AG04450 (cell line): ENCODE data around the gene GPR61. TPM values are rescaled to one million over a fixed set of nuclear protein-coding genes. Genes with fewer than 3 reads are reported as not detected.

Source experiments
- CTCF ChIA-PET: fragments of 300-600, 350-600 bp; formaldehyde crosslinking; extraction: SDS; loops from one replicate; lab custom pipeline; 2022; ENCODE audit warnings: antibody characterized with exemption, inconsistent platforms; lab: Charles Lee
- POLR2A ChIA-PET: fragments of 350-600 bp; formaldehyde crosslinking; extraction: SDS; loops from one replicate; lab custom pipeline; 2021; ENCODE audit warnings: antibody characterized with exemption, inconsistent platforms; lab: Yijun Ruan, JAX
- DNase-seq: peaks from one replicate; pipeline ENCODE4 v3.0.0-alpha.2; 2011; ENCODE audit warnings: low read depth, low spot score
- H3K27ac ChIP-seq: one replicate; pipeline ENCODE4 v1.5.1; 2012; ENCODE audit warnings: low read depth, low read length, control low read depth
- H3K27me3 ChIP-seq: one replicate; pipeline ENCODE4 v1.6.0; 2012; ENCODE audit warnings: low read length; ENCODE audit not compliant: control insufficient read depth, insufficient read depth
- H3K4me3 ChIP-seq: 2 replicates; pipeline ENCODE4 v1.5.1; 2011; ENCODE audit warnings: mild to moderate bottlenecking, low read depth, low read length, control low read depth
- H3K9me3 ChIP-seq: 2 replicates; pipeline ENCODE4 v1.5.1; 2012; ENCODE audit warnings: low read length; ENCODE audit not compliant: control insufficient read depth, insufficient read depth
- polyA plus RNA-seq: library from polyadenylated mRNA; depleted of rRNA; stranded (reverse); fragments of >200 nt; gene quantifications from 2 replicates; pipeline ENCODE4 v1.2.3, GENCODE V29; 2011
- TF ChIP-seq, protein P1 (sequence below): IDR thresholded peaks from 2 replicates; pipeline ENCODE4 v1.5.1; 2011; ENCODE audit warnings: low read depth, low read length, control low read depth, inconsistent platforms

GPR61 gene
- polyA plus RNA-seq, 1 experiment: not detected

DNA sequence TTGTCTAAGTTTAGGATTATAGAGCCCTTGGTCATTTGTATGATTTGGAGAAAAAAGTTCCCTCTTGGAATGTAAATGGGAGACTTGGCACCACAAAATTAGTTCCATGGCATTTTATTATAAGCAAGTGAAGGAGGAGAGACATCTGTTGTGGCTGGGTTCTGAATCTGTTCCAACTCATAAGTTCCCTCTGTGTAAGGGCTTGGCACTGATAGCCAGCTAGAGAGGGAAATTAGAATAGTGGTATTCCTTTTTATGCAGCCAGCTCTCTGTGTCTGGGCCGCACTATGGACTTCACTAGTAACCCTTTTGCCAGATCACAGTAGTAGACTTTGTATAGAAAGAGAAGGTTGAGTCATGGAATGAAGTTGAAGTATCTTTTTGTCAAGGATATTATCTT lies 39.8 kb downstream of the GPR61 start:
- TF ChIP-seq, protein P1, sequence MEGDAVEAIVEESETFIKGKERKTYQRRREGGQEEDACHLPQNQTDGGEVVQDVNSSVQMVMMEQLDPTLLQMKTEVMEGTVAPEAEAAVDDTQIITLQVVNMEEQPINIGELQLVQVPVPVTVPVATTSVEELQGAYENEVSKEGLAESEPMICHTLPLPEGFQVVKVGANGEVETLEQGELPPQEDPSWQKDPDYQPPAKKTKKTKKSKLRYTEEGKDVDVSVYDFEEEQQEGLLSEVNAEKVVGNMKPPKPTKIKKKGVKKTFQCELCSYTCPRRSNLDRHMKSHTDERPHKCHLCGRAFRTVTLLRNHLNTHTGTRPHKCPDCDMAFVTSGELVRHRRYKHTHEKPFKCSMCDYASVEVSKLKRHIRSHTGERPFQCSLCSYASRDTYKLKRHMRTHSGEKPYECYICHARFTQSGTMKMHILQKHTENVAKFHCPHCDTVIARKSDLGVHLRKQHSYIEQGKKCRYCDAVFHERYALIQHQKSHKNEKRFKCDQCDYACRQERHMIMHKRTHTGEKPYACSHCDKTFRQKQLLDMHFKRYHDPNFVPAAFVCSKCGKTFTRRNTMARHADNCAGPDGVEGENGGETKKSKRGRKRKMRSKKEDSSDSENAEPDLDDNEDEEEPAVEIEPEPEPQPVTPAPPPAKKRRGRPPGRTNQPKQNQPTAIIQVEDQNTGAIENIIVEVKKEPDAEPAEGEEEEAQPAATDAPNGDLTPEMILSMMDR: no peak
- H3K27ac ChIP-seq: no peak overlapping the region
- ChIA-PET POLR2A (interaction anchor here (1.0 to 2.0 kb wide), 2 partner anchors 15 to 31 kb away, joined by 8 to 11 read pairs; partner anchors contain the start of gene GNAI3), CTCF (interaction anchor here (1.2 to 2.6 kb wide), 2 partner anchors 33 to 60 kb away, joined by 6 to 10 read pairs; no protein-coding TSS in a partner anchor)
- DNase-seq: no peak
- no peaks in the 10 kb centered on the region for H3K9me3 ChIP-seq
- no peaks in the 10 kb centered on the region for H3K27me3 ChIP-seq
- H3K4me3 ChIP-seq: no peak overlapping the region

DNA sequence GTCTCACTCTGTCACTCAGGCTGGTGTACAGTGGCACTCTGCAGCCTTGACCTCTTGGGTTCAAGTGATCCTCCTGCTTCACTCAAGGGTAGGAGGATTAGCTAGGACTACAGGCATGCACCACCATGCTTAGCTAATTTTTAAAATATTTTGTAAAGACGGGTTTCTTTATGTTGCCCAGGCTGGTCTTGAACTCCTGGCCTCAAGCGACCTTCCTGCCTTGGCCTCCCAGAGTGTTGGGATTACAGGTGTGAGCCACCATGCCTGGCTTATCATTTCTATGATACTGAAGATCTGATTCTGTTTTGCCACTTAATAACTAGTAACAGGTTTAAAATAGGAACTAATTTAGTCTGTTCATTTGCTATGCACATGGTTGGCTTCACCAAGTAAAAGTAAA lies 42.3 kb downstream of the GPR61 start:
- no peak overlapping the region for H3K27ac ChIP-seq
- DNase-seq: no peak
- H3K4me3 ChIP-seq: no peak overlapping the region
- TF ChIP-seq, protein P1: no peak
- POLR2A ChIA-PET: no interaction called here
- no peaks in the 10 kb centered on the region for H3K9me3 ChIP-seq
- CTCF ChIA-PET: no interaction called here
- no peaks in the 10 kb centered on the region for H3K27me3 ChIP-seq

DNA sequence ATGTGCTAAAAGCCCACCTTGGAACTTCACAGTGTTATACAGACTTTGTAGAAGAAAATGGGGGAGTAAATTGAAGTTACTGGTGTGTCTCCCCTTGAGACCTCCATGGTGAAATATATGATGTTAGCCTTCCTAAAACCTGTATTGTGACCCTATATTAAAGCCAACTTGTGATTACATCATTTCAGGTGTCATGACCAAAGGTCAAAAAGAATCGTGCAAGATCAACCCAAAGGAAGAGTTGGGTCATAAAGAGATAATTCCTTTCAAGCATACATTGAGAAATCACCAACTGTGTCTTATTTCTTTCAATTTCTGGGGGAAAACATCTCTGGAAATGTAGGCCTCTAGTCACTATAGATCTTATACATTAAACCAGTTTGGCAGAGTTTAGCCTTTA lies 45.1 kb downstream of the GPR61 start:
- DNase-seq: no peak
- ChIA-PET POLR2A (no interaction called here), CTCF (no interaction called here)
- TF ChIP-seq, protein P1: no peak
- H3K27ac ChIP-seq: no peak overlapping the region
- H3K4me3 ChIP-seq: no peak overlapping the region
- H3K27me3 ChIP-seq: no peaks in the 10 kb centered on the region
- no peaks in the 10 kb centered on the region for H3K9me3 ChIP-seq

DNA sequence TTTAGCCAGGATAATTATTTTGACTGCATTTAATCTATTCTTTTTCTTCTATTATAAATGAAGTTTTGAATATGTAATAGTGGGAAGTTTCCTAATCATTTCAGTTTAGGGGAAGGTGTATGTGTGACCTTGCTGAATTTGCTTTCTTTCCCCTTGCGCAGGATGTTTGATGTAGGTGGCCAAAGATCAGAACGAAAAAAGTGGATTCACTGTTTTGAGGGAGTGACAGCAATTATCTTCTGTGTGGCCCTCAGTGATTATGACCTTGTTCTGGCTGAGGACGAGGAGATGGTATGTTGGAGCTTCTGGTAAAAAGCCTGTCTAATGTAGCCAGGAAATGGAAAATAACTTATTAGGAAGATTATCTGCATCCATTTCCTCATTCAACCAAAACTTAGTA lies 46.4 kb downstream of the GPR61 start:
- CTCF ChIA-PET: no interaction called here
- no peaks in the 10 kb centered on the region for H3K27me3 ChIP-seq

GRCh38 chr1:109589177-109589576 lies 49.5 kb downstream of the GPR61 start:
- no peak for DNase-seq
- H3K27me3 ChIP-seq: no peaks in the 10 kb centered on the region
- CTCF ChIA-PET: no interaction called here
- H3K27ac ChIP-seq: no peak overlapping the region
- H3K4me3 ChIP-seq: no peak overlapping the region
- H3K9me3 ChIP-seq: no peaks in the 10 kb centered on the region
- TF ChIP-seq, protein P1: no peak
- POLR2A ChIA-PET: no interaction called here

More for the DNA sequence above, 46.4 kb downstream of the GPR61 start:
- no peak for DNase-seq
- Histone ChIP-seq H3K27ac (no peak overlapping the region), H3K9me3 (no peaks in the 10 kb centered on the region), H3K4me3 (no peak overlapping the region)
- POLR2A ChIA-PET: no interaction called here
- TF ChIP-seq, protein P1: no peak
